ENCODE measurements around the gene TNNC2.

Gene TNNC2

GRCh38 chr20:45780159-45780558 is 47.0 kb downstream of the TNNC2 start:
- DNase-seq (ENCODE audit: low read depth) = no peak

- no peak for DNase-seq (ENCODE audit: low read depth)
Observed at GRCh38 chr20:45779011-45779915, 47.8 kb downstream of the TNNC2 start.

- DNase-seq (ENCODE audit: low read depth) = no peak
Observed at GRCh38 chr20:45776931-45777330, 50.2 kb downstream of the TNNC2 start.

GRCh38 chr20:45775411-45775810 is 51.7 kb downstream of the TNNC2 start:
- DNase-seq (ENCODE audit: low read depth) = no peak

GRCh38 chr20:45774945-45775344 is 52.2 kb downstream of the TNNC2 start:
- no peak for DNase-seq (ENCODE audit: low read depth)
